Measurements from ENCODE around the gene WDR87.

DNA sequence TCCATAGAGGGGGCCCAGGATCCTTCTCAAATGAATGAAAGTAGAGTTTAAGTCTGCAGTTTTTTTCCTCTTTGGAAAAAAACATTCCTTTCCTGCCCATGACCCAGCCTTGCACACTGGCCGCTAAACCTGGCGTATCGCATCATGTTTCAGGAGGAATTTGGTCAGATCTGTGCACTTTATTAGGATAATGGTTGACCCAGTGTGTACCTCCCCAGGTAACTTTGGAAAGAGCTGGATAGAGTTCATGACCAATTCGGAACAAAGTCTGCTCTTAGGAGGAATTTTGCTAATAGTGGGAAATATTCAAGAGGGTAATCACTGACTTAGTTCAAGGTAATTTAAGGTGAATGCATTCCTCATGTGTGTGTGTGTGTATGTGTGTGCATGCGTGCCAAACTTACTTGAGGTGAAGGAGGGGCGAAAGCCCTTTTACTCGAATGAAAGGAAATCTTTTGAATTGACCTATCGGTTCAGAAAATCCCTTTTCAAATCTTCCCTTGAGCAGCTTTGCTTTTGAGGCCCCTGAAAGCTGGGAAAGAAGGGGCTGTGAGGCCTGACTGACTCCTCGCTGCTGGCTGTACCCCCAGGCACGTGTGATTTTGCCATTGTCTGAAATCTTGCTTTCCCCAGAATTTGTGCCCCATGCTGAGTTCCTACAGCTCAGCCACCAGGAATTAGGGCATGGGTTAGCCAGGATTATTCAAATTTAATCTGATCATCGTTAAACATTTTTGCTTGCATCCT is 47.0 kb upstream of the WDR87 start:
- TF ChIP-seq, protein P1, sequence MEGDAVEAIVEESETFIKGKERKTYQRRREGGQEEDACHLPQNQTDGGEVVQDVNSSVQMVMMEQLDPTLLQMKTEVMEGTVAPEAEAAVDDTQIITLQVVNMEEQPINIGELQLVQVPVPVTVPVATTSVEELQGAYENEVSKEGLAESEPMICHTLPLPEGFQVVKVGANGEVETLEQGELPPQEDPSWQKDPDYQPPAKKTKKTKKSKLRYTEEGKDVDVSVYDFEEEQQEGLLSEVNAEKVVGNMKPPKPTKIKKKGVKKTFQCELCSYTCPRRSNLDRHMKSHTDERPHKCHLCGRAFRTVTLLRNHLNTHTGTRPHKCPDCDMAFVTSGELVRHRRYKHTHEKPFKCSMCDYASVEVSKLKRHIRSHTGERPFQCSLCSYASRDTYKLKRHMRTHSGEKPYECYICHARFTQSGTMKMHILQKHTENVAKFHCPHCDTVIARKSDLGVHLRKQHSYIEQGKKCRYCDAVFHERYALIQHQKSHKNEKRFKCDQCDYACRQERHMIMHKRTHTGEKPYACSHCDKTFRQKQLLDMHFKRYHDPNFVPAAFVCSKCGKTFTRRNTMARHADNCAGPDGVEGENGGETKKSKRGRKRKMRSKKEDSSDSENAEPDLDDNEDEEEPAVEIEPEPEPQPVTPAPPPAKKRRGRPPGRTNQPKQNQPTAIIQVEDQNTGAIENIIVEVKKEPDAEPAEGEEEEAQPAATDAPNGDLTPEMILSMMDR (IDR thresholded peaks at IDR 0.05; ENCODE audit: borderline replicate concordance, extremely low read depth, low read length, poor library complexity, severe bottlenecking) = no peak
- TF ChIP-seq EZH2 (IDR thresholded peaks at IDR 0.05; ENCODE audit: borderline replicate concordance, low read depth, low read length, severe bottlenecking) = no peak
